GM12875 (cell line): ENCODE measurements around the gene NOTCH3.
A peak's percentile ranks its signal among the peaks of the same experiment; 100 is the strongest.

Source experiments
- H3K4me3 ChIP-seq: one replicate; pipeline ENCODE4 v1.5.1; 2011; ENCODE audit warnings: low read depth, low read length, control low read depth
- TF ChIP-seq, protein P1 (sequence below): IDR thresholded peaks from 2 replicates; pipeline ENCODE4 v1.5.1; 2011; ENCODE audit warnings: low read depth, mild to moderate bottlenecking, control low read depth, inconsistent platforms, low read length, moderate library complexity, borderline replicate concordance; ENCODE audit not compliant: insufficient read depth

The NOTCH3 gene

DNA sequence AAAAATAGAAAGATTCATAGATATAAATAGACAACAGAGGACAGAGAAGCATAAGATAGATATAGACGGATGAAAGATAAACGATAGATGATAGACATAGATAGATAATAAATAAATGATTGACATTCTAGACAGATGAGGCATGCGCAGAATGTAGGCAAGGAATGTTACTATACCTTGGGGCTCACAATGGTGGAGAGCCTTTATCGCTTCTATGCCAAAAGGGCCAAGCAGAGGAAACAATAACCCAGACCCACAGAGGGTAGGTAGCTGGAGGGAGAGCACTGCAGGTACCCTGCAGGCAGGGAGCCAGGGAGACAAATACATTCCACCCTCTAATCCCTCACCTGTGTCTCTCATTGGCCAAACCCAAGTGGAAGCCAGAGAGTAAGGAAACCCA lies 44.4 kb downstream of the NOTCH3 start:
- no peak overlapping the region for H3K4me3 ChIP-seq
- TF ChIP-seq, protein P1, sequence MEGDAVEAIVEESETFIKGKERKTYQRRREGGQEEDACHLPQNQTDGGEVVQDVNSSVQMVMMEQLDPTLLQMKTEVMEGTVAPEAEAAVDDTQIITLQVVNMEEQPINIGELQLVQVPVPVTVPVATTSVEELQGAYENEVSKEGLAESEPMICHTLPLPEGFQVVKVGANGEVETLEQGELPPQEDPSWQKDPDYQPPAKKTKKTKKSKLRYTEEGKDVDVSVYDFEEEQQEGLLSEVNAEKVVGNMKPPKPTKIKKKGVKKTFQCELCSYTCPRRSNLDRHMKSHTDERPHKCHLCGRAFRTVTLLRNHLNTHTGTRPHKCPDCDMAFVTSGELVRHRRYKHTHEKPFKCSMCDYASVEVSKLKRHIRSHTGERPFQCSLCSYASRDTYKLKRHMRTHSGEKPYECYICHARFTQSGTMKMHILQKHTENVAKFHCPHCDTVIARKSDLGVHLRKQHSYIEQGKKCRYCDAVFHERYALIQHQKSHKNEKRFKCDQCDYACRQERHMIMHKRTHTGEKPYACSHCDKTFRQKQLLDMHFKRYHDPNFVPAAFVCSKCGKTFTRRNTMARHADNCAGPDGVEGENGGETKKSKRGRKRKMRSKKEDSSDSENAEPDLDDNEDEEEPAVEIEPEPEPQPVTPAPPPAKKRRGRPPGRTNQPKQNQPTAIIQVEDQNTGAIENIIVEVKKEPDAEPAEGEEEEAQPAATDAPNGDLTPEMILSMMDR: no peak

DNA sequence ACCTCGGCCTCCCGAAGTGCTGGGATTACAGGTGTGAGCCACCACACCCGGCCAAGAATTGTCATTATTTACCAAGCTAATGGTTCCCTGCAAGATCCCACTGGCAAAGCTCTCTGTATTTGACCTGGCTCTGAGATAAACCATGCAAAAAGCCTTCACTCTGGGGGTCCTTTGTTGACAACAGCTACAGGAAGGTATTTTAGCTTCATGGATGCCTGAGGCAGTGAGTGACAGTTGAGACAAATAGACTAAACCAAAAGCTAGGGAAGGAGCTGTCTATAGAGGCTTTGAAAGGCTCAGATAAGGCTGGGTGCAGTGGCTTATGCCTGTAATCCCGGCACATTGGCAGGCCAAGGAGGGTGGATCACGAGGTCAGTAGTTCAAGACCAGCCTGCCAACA lies 45.5 kb downstream of the NOTCH3 start:
- TF ChIP-seq, protein P1: no peak

DNA sequence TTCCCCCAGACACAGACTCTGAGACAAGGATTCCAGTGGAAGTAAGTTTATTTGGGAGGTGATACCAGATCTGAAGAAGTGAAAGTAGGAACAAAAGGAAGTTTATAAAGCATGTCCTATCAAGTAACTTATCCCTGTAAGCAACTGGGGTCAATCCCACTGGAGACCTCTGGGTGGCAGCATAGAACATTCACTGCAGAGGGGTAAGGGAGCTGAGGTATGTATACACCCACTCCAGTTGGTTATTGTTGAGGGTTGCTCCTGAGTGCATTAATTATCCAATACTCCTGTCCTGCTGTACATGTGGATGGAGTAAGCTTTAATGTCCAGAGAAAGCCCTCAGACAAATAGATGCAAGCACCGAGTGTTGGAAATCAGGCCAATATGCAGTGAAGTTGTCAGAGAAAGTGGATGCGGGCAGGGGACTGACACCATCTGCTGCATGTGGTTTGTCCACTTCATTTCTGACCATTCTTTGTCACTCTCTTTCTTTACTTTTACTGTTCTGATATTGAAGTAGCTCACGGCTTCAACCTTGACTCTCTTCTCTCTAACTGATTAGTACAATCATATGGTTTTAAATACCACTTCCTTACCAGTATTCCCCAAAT lies 46.7 kb downstream of the NOTCH3 start:
- no peak overlapping the region for H3K4me3 ChIP-seq
- TF ChIP-seq, protein P1: peak; percentile 57; the same call in 1 of the 2 replicates

More for the DNA sequence above, 45.5 kb downstream of the NOTCH3 start:
- H3K4me3 ChIP-seq: no peak overlapping the region

DNA sequence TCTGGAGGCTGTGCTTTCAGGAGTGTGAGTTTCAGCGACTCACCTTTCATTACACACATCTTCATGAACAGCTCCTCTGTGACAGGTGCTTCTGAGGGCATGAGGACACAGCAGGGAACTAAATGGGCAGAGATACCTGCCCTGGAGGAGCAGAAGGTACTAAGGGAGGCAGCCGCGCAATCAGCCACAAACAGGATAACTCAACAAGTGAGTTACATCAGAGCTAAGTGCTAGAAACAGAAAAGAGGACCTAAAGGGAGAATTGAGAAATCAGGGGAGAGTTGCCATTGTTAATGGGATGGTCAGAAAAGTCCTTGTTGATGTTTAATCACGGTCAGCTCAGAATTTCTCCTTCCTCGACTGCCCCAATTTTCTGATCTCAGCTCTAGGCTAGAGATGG lies 51.1 kb downstream of the NOTCH3 start:
- H3K4me3 ChIP-seq: no peak overlapping the region
- TF ChIP-seq, protein P1: no peak

DNA sequence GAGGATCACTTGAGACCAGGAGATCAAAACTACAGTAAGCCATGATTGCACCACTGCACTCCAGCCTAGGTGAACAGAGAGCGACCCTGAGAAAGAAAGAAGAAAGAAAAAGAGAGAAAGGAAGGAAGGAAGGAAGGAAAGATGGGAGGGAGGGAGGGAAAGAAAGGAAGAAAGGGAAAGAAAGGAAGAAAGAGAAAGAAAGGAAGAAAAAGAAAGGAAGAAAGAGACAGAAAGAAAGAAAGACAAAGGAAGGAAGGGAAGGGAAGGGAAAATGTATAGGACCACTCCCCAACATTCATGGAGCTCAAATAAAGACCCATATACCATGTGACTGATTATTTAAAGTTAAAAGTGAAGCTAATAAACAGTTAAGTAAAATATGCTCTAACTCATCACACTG lies 53.7 kb downstream of the NOTCH3 start:
- no peak overlapping the region for H3K4me3 ChIP-seq
- TF ChIP-seq, protein P1: no peak

DNA sequence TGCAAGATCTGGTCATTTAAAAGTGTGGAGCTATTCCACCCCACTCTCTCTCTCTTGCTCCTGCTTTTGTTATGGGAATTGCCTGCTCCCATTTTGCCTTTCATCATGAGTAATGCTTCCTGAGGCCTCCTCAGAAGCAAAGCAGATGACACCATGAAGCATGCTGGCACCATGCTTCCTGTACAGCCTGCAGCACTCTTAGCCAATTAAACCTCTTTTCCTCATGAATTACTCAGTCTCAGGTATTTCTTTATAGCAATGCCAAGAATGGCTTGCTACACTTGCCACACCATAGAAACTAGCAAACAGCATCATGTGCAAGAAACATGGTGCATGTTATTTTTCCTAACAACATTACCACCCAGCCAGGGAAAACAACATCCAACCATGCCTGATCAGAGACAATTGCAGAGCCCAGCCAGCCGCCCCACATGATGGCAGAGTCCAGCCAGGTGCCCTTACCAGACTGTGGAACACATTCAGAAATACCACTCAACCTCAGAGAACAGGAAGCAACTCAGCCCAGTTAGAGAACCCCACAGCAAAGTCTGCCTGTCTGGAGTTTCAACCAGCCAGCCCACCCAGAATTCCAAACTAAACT lies 56.6 kb downstream of the NOTCH3 start:
- TF ChIP-seq, protein P1: no peak
- no peak overlapping the region for H3K4me3 ChIP-seq

DNA sequence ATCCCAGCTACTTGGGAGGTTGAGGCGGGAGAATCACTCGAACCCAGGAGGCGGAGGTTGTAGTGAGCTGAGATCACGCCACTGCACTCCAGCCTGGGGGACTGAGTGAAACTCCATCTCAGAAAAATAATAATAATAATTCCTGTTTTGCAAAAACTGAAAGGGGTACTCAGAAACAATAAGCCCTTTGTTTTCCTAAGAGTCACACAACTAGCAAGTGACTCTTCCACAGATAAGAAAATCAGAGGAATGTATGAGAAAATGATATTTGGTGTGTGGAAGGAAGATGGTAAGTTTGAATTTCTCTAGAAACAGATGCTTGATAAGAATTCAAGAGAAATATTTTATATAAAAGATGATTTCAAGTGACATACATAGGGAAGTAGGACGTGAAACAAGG lies 58.5 kb downstream of the NOTCH3 start:
- TF ChIP-seq, protein P1: no peak
- H3K4me3 ChIP-seq: no peak overlapping the region
